GM18873 (cell line): ENCODE data around the gene HIVEP2.

Source experiments
- ATAC-seq: cut with Tn5 transposase; IDR thresholded peaks from one replicate; pipeline ENCODE4 v1.9.1; 2021; ENCODE audit warnings: mild to moderate bottlenecking, moderate library complexity, moderate number of reproducible peaks; ENCODE audit not compliant: unreplicated experiment, low FRiP score

HIVEP2 gene

GRCh38 chr6:142752348-142752747 is 192.6 kb downstream of the HIVEP2 start:
- ATAC-seq = no peak

GRCh38 chr6:142751452-142751851 is 193.5 kb downstream of the HIVEP2 start:
- no peak for ATAC-seq

GRCh38 chr6:142750998-142751397 is 194.0 kb downstream of the HIVEP2 start:
- no peak for ATAC-seq

GRCh38 chr6:142749556-142749955 is 195.4 kb downstream of the HIVEP2 start:
- ATAC-seq = no peak

GRCh38 chr6:142746524-142746923 is 198.5 kb downstream of the HIVEP2 start:
- ATAC-seq = no peak

GRCh38 chr6:142744836-142745235 is 200.1 kb downstream of the HIVEP2 start:
- ATAC-seq = no peak

GRCh38 chr6:142740449-142740848 is 204.5 kb downstream of the HIVEP2 start:
- no peak for ATAC-seq

- ATAC-seq = no peak
These were observed 206.2 kb downstream of the HIVEP2 start for GRCh38 chr6:142738731-142739130.

GRCh38 chr6:142738035-142738396 is 207.0 kb downstream of the HIVEP2 start:
- no peak for ATAC-seq

GRCh38 chr6:142737368-142738034 is 207.5 kb downstream of the HIVEP2 start:
- ATAC-seq = no peak

GRCh38 chr6:142735204-142735603 is 209.8 kb downstream of the HIVEP2 start:
- ATAC-seq = no peak

- ATAC-seq = no peak
These were observed 212.2 kb downstream of the HIVEP2 start for GRCh38 chr6:142732790-142733189.

- ATAC-seq = no peak
These were observed 213.4 kb downstream of the HIVEP2 start for GRCh38 chr6:142731611-142732010.

- ATAC-seq = no peak
These were observed 215.4 kb downstream of the HIVEP2 start for GRCh38 chr6:142729618-142730017.

- no peak for ATAC-seq
These were observed 216.0 kb downstream of the HIVEP2 start for GRCh38 chr6:142728910-142729481.

GRCh38 chr6:142728364-142728763 is 216.6 kb downstream of the HIVEP2 start:
- ATAC-seq = no peak

- ATAC-seq = no peak
These were observed 218.4 kb downstream of the HIVEP2 start for GRCh38 chr6:142726616-142727015.

GRCh38 chr6:142725024-142725770 is 219.8 kb downstream of the HIVEP2 start:
- ATAC-seq = no peak

GRCh38 chr6:142722841-142723240 is 222.1 kb downstream of the HIVEP2 start:
- no peak for ATAC-seq

- ATAC-seq = no peak
These were observed 223.0 kb downstream of the HIVEP2 start for GRCh38 chr6:142722012-142722411.

- ATAC-seq = no peak
These were observed 223.6 kb downstream of the HIVEP2 start for GRCh38 chr6:142721215-142721920.
